Thoracic aorta (tissue), 2 donors: Measurements from ENCODE around the gene DCDC1. TPM values are rescaled to one million over a fixed set of nuclear protein-coding genes. Genes with fewer than 3 reads are reported as not detected.

Experiments
- ATAC-seq: fragments of 150-250 bp; one replicate; pipeline ENCODE4 v1.8.0; 2017; ENCODE audit warnings: low read depth; ENCODE audit not compliant: insufficient number of reproducible peaks, low FRiP score
- DNase-seq: peaks from one replicate; pipeline ENCODE4 v3.0.0-alpha.2; 2020; ENCODE audit warnings: low spot score
- H3K27ac ChIP-seq, 2 donors: fragments of 200-600 bp; sonication (generic); 1 replicate in 1 of 2; 2 replicates in 1 of 2; pipeline ENCODE4 v1.5.1; 2016; ENCODE audit warnings: mild to moderate bottlenecking in 2 of 2, moderate library complexity in 2 of 2
- H3K27me3 ChIP-seq: fragments of 200-600 bp; sonication (generic); replicated peaks from 2 replicates; pipeline ENCODE4 v1.6.0; 2016; ENCODE audit warnings: mild to moderate bottlenecking; ENCODE audit not compliant: insufficient read depth
- H3K36me3 ChIP-seq: fragments of 200-600 bp; sonication (generic); one replicate; pipeline ENCODE4 v1.5.1; 2016
- H3K4me1 ChIP-seq, 2 donors: fragments of 200-600 bp; sonication (generic); 1 replicate in 1 of 2; 2 replicates in 1 of 2; pipeline versions ENCODE4 v1.5.1 to v1.6.0; 2016; ENCODE audit warnings: low read depth in 2 of 2, mild to moderate bottlenecking in 1 of 2; ENCODE audit not compliant: control insufficient read depth in 1 of 2
- H3K4me3 ChIP-seq: fragments of 200-600 bp; sonication (generic); 2 replicates; pipeline ENCODE4 v1.5.1; 2016; ENCODE audit warnings: mild to moderate bottlenecking
- H3K9me3 ChIP-seq: fragments of 200-600 bp; sonication (generic); 2 replicates; pipeline ENCODE4 v1.5.1; 2016
- total RNA-seq, 2 donors: library from RNA; depleted of rRNA; stranded (reverse); fragments of >200 nt; gene quantifications; one replicate each; pipeline versions ENCODE4 v1.1.0 to v1.2.3, GENCODE V29; 2016
- TF ChIP-seq, protein P1 (sequence below): fragments of 200-600 bp; sonication (generic); IDR thresholded peaks from one replicate; pipeline ENCODE4 v1.5.1; 2019; ENCODE audit warnings: antibody characterized with exemption

Gene DCDC1
- total RNA-seq, 2 donors from 2014 or later, result not detected

DNA sequence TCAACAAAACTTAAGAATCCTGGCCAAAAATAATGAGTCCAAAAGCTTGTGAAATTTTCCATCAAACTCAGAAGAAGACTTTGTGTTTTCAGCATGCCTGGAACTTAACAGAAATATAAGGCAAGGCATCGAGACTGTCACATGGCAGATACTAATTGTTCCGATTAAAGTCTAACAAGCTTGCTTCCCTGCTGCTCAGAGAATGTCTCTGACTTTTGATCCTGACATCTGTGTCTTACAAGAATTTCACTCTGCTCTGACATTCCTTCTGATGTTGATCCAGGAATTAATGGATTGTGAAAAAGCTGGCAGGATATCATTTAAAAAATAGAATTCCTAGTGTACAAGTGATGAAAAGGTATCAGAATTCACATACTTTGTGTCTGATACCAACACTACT lies 170.2 kb downstream of the DCDC1 start:
- no peaks in the 10 kb centered on the region for H3K4me1 ChIP-seq
- no peaks in the 10 kb centered on the region for H3K36me3 ChIP-seq
- H3K27me3 ChIP-seq, result no peaks in the 10 kb centered on the region
- no peaks in the 10 kb centered on the region for H3K9me3 ChIP-seq
- ATAC-seq (no peak), DNase-seq (no peak)
- no peak overlapping the region for H3K27ac ChIP-seq
- no peak overlapping the region for H3K4me3 ChIP-seq
- TF ChIP-seq, protein P1, sequence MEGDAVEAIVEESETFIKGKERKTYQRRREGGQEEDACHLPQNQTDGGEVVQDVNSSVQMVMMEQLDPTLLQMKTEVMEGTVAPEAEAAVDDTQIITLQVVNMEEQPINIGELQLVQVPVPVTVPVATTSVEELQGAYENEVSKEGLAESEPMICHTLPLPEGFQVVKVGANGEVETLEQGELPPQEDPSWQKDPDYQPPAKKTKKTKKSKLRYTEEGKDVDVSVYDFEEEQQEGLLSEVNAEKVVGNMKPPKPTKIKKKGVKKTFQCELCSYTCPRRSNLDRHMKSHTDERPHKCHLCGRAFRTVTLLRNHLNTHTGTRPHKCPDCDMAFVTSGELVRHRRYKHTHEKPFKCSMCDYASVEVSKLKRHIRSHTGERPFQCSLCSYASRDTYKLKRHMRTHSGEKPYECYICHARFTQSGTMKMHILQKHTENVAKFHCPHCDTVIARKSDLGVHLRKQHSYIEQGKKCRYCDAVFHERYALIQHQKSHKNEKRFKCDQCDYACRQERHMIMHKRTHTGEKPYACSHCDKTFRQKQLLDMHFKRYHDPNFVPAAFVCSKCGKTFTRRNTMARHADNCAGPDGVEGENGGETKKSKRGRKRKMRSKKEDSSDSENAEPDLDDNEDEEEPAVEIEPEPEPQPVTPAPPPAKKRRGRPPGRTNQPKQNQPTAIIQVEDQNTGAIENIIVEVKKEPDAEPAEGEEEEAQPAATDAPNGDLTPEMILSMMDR, result no peak

DNA sequence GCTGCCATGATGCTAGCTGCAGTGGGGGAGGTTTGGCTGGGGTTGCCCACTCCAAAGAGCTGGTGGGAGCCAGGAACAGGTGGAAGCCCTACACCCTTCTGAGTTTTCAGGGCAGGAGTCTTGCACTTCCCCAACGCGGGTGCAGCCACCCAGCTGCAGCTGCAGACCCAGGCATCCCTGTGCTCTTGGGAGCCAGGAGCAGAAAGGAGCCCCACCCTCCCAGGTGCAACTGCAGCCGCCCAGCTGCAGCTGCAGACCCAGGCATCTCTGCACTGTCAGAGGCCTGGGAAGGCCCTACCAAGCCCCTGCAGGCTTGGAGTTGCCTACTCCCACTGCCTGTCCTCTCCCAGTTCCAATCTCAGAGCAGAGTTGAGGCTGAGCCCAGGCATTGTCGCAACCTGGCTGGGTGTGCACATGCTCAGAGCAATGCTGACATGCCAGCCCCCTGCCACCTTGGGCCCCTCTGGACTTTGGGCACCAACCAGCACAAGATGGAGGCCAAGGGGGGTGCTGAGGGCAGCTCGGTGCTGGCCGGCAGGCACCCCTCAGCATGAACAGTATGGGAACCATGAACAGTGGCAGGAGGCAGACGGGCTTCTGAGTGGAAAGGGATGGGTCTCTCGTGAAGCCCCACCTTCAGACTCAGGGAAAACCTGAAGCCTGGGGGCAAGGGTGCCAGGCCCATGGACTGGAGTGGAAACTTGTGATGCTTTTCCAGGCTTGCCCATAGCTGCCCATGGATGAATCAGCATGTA lies 195.4 kb downstream of the DCDC1 start:
- no peak overlapping the region for H3K4me3 ChIP-seq

DNA sequence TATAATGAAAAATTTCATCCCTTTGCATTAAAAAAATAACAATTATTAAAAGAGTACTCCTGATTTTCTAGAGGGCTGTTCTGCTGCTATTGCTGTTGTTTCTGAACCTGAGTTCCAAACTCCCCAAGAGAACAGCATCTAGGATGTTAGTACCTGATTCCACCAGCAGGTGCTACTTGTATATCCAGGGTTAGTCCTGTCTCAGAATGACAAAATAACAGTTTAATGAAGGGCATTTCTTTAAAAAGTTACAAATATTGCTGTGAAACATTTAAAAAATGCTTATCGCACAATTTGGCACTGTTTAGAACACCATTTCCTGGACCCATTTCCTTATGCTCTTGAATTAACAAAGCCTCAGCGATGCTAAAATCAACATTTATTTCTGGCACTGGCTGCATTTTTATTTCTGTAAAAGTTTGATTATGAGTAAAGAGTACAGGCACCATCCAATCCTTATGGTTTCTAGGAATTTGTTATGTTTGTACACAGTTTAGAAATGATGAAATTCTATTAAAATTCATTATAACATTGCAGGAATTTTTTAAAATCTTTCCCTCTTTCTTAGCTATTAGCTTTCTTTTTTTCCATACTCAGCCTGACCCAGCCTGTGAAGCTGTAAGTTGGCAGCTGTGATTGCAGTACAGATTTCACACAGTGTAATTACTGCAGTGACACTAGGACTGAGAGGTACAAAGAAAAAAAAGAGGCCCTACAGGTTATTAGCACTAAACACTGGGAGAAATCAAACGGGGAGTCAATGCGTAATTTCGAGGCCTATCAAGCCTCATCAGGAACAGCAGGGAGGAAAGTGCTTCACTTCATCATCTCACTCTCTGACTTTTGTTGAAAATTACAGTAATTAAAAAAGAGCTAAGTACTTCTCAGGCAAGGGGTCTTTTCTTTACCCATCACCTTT lies 208.8 kb downstream of the DCDC1 start:
- TF ChIP-seq, protein P1, result peak; percentile 21

More for the DNA sequence above, 195.4 kb downstream of the DCDC1 start:
- no peak for ATAC-seq
- no peaks in the 10 kb centered on the region for H3K27me3 ChIP-seq
- TF ChIP-seq, protein P1, result no peak
- peaks cover 2% of the 10 kb centered on the region for H3K9me3 ChIP-seq
- no peaks in the 10 kb centered on the region for H3K36me3 ChIP-seq
- H3K27ac ChIP-seq, result no peak overlapping the region
- no peaks in the 10 kb centered on the region for H3K4me1 ChIP-seq
- no peak for DNase-seq

DNA sequence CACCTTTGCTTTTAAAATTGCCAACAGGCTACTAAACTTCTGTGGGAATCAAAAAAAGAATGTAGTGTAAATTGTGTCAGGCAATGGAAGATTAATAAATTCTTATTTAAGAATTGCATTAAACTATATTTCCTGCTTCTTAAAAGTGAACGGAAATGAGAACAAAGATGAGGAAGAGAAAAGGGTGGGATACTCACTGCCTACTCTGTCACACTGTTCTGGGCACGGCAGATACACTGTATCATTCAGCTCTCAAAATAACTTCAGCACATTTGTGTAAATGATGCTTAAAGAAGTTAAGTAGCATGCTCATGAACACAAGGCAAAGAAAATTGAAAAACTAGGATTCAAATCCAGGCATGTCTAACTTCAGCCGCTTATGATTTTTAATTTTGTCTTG lies 218.7 kb downstream of the DCDC1 start:
- TF ChIP-seq, protein P1, result no peak
- DNase-seq, result no peak
- H3K4me3 ChIP-seq, result no peak overlapping the region
- H3K27me3 ChIP-seq, result no peaks in the 10 kb centered on the region
- no peaks in the 10 kb centered on the region for H3K4me1 ChIP-seq
- H3K36me3 ChIP-seq, result no peaks in the 10 kb centered on the region
- no peaks in the 10 kb centered on the region for H3K9me3 ChIP-seq
- no peak for ATAC-seq
- no peak overlapping the region for H3K27ac ChIP-seq

More for the DNA sequence above, 208.8 kb downstream of the DCDC1 start:
- ATAC-seq (no peak), DNase-seq (no peak)
- H3K27ac ChIP-seq, result no peak overlapping the region
- no peak overlapping the region for H3K4me3 ChIP-seq
- no peaks in the 10 kb centered on the region for H3K36me3 ChIP-seq
- no peaks in the 10 kb centered on the region for H3K4me1 ChIP-seq
- H3K9me3 ChIP-seq, result no peaks in the 10 kb centered on the region
- H3K27me3 ChIP-seq, result no peaks in the 10 kb centered on the region

DNA sequence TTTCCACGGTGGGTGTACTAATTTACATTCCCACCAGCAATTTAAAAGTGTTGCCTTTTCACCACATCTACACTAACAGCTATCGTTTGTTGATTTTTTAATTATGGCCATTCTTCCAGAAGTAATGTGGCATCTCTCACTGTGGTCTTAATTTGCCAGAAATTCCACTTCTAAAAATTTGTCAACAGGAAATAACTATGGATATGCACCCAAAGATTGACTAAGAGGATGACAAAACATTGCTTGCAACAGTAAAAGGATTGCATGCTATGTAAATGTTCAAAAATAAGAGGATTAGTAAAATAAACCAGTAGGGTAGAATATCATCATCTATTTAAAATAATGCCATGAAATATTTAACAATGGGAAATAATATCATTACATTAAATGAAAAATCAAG lies 219.5 kb downstream of the DCDC1 start:
- TF ChIP-seq, protein P1, result no peak
- DNase-seq (no peak), ATAC-seq (no peak)
- Histone ChIP-seq H3K4me3 (no peak overlapping the region), H3K27ac (no peak overlapping the region), H3K4me1 (no peaks in the 10 kb centered on the region), H3K36me3 (no peaks in the 10 kb centered on the region), H3K27me3 (no peaks in the 10 kb centered on the region), H3K9me3 (no peaks in the 10 kb centered on the region)
